ENCODE data around the gene CARS1. TPM values are rescaled to one million over a fixed set of nuclear protein-coding genes. Genes with fewer than 3 reads are reported as not detected.

Gene CARS1
- total and polyA plus RNA-seq, 2 experiments from 2014 or later: 72.9 to 95.9 TPM

DNA sequence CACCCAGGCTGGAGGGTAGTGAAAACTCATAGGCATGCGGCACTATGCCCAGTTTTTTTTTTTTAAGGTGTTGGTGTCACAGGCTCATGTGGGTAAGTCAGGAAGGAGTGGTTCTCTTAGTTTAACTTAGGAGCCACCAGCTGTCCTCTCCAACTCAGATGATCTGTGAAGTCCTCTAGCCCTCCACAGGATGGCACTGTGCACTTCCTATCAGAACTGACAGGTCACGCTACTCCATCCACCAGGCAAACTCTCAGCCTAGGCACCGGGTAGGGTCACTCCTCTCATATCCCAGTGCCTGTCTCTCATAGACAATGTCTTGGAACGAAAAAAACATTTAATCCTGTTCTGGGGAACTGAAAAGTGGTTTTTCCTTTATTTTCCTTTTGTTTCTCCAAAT, 81.6 kb downstream of the CARS1 start:
- ATAC-seq (peak; percentile 88), DNase-seq (ENCODE audit: low spot score) (peak; percentile 53)
- peaks cover 98% of the 10 kb centered on the region for H3K79me2 ChIP-seq (replicated peaks; ENCODE audit: insufficient read depth)

More for the DNA sequence above, 81.6 kb downstream of the CARS1 start:
- no peak overlapping the region for H3K27ac ChIP-seq (ENCODE audit: low read depth)
- no peak overlapping the region for H2AFZ ChIP-seq
- Mint-ChIP-seq H3K27ac (no peak overlapping the region), H3K27me3 (ENCODE audit: insufficient read depth, low read depth, poor library complexity) (peaks cover 2% of the 10 kb centered on the region), H3K36me3 (ENCODE audit: low read depth) (peaks cover 80% of the 10 kb centered on the region), H3K4me3 (no peak overlapping the region), H3K4me1 (no peaks in the 10 kb centered on the region), H3K9me3 (no peaks in the 10 kb centered on the region)
- H3K4me3 ChIP-seq: no peak overlapping the region
- peaks cover 73% of the 10 kb centered on the region for H3K36me3 ChIP-seq (ENCODE audit: insufficient read depth)
- peaks cover 75% of the 10 kb centered on the region for H4K20me1 ChIP-seq (replicated peaks; ENCODE audit: insufficient read depth)
- H3F3A ChIP-seq (replicated peaks; ENCODE audit: low read depth): 0 out of 2 replicates have a peak, but pooled peaks cover 10% of the 10 kb centered on the region
- no peaks in the 10 kb centered on the region for H3K27me3 ChIP-seq (ENCODE audit: insufficient read depth)
- no peak overlapping the region for H3K4me2 ChIP-seq
- TF ChIP-seq, protein P1, sequence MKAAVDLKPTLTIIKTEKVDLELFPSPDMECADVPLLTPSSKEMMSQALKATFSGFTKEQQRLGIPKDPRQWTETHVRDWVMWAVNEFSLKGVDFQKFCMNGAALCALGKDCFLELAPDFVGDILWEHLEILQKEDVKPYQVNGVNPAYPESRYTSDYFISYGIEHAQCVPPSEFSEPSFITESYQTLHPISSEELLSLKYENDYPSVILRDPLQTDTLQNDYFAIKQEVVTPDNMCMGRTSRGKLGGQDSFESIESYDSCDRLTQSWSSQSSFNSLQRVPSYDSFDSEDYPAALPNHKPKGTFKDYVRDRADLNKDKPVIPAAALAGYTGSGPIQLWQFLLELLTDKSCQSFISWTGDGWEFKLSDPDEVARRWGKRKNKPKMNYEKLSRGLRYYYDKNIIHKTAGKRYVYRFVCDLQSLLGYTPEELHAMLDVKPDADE (IDR thresholded peaks at IDR 0.05): no peak
- TF ChIP-seq, protein P2, sequence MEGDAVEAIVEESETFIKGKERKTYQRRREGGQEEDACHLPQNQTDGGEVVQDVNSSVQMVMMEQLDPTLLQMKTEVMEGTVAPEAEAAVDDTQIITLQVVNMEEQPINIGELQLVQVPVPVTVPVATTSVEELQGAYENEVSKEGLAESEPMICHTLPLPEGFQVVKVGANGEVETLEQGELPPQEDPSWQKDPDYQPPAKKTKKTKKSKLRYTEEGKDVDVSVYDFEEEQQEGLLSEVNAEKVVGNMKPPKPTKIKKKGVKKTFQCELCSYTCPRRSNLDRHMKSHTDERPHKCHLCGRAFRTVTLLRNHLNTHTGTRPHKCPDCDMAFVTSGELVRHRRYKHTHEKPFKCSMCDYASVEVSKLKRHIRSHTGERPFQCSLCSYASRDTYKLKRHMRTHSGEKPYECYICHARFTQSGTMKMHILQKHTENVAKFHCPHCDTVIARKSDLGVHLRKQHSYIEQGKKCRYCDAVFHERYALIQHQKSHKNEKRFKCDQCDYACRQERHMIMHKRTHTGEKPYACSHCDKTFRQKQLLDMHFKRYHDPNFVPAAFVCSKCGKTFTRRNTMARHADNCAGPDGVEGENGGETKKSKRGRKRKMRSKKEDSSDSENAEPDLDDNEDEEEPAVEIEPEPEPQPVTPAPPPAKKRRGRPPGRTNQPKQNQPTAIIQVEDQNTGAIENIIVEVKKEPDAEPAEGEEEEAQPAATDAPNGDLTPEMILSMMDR (conservative IDR thresholded peaks at IDR 0.05; ENCODE audit: low read depth in 2 of 2): peak; percentile 32 to 60; a peak in 3 of 4 replicates
- TF ChIP-seq, protein P3, sequence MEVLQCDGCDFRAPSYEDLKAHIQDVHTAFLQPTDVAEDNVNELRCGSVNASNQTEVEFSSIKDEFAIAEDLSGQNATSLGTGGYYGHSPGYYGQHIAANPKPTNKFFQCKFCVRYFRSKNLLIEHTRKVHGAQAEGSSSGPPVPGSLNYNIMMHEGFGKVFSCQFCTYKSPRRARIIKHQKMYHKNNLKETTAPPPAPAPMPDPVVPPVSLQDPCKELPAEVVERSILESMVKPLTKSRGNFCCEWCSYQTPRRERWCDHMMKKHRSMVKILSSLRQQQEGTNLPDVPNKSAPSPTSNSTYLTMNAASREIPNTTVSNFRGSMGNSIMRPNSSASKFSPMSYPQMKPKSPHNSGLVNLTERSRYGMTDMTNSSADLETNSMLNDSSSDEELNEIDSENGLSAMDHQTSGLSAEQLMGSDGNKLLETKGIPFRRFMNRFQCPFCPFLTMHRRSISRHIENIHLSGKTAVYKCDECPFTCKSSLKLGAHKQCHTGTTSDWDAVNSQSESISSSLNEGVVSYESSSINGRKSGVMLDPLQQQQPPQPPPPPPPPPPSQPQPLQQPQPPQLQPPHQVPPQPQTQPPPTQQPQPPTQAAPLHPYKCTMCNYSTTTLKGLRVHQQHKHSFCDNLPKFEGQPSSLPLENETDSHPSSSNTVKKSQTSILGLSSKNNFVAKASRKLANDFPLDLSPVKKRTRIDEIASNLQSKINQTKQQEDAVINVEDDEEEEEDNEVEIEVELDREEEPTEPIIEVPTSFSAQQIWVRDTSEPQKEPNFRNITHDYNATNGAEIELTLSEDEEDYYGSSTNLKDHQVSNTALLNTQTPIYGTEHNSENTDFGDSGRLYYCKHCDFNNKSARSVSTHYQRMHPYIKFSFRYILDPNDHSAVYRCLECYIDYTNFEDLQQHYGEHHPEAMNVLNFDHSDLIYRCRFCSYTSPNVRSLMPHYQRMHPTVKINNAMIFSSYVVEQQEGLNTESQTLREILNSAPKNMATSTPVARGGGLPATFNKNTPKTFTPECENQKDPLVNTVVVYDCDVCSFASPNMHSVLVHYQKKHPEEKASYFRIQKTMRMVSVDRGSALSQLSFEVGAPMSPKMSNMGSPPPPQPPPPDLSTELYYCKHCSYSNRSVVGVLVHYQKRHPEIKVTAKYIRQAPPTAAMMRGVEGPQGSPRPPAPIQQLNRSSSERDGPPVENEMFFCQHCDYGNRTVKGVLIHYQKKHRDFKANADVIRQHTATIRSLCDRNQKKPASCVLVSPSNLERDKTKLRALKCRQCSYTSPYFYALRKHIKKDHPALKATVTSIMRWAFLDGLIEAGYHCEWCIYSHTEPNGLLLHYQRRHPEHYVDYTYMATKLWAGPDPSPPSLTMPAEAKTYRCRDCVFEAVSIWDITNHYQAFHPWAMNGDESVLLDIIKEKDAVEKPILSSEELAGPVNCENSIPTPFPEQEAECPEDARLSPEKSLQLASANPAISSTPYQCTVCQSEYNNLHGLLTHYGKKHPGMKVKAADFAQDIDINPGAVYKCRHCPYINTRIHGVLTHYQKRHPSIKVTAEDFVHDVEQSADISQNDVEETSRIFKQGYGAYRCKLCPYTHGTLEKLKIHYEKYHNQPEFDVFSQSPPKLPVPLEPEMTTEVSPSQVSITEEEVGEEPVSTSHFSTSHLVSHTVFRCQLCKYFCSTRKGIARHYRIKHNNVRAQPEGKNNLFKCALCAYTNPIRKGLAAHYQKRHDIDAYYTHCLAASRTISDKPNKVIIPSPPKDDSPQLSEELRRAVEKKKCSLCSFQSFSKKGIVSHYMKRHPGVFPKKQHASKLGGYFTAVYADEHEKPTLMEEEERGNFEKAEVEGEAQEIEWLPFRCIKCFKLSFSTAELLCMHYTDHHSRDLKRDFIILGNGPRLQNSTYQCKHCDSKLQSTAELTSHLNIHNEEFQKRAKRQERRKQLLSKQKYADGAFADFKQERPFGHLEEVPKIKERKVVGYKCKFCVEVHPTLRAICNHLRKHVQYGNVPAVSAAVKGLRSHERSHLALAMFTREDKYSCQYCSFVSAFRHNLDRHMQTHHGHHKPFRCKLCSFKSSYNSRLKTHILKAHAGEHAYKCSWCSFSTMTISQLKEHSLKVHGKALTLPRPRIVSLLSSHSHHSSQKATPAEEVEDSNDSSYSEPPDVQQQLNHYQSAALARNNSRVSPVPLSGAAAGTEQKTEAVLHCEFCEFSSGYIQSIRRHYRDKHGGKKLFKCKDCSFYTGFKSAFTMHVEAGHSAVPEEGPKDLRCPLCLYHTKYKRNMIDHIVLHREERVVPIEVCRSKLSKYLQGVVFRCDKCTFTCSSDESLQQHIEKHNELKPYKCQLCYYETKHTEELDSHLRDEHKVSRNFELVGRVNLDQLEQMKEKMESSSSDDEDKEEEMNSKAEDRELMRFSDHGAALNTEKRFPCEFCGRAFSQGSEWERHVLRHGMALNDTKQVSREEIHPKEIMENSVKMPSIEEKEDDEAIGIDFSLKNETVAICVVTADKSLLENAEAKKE (CRISPR knock-in tag; IDR thresholded peaks at IDR 0.05): no peak
- no peak for TF ChIP-seq NANOG (IDR thresholded peaks at IDR 0.05; ENCODE audit: borderline replicate concordance)
- H3K4me1 ChIP-seq (ENCODE audit: insufficient read depth): no peaks in the 10 kb centered on the region
- H3K9me2 ChIP-seq (ENCODE audit: insufficient read depth): no peaks in the 10 kb centered on the region

Data from GM23338 (cell line).